Measurements from ENCODE around the gene ADPRH. TPM values are rescaled to one million over a fixed set of nuclear protein-coding genes. Genes with fewer than 3 reads are reported as not detected.

ADPRH gene
- total RNA-seq, 1 experiment from 2014 or later: 3.6 TPM

- TF ChIP-seq NFE2L1 (CRISPR knock-in tag; IDR thresholded peaks at IDR 0.05) (no peak), NR2C2 (CRISPR knock-in tag; IDR thresholded peaks at IDR 0.05) (no peak), NFATC4 (CRISPR knock-in tag; IDR thresholded peaks at IDR 0.05) (no peak), CREB1 (CRISPR knock-in tag; IDR thresholded peaks at IDR 0.05) (no peak), ATF1 (CRISPR knock-in tag; IDR thresholded peaks at IDR 0.05) (no peak), ZNF281 (CRISPR knock-in tag; IDR thresholded peaks at IDR 0.05) (no peak), SMAD4 (CRISPR knock-in tag; IDR thresholded peaks at IDR 0.05) (no peak), TEAD1 (CRISPR knock-in tag; IDR thresholded peaks at IDR 0.05) (no peak)
Observed at GRCh38 chr3:119542168-119542767, 37.0 kb upstream of the ADPRH start (continued).

DNA sequence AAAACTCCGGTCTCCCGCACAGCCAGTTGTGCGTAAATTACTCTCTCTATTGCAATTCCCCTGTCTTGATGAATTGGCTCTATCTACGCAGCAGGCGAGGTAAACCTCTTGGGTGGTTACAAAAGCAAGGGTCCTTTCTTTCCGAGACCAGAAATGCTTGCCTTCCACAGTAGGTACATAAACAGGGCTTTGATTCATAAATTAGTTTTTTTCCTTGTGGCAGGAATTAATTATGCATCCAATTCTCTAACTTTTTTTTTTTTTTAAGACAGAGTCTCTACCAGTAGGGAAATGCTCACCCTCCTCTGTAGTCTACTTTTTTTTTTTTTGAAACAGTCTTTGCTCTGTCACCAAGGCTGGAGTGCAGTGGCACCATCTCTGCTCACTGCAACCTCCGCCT is 36.1 kb upstream of the ADPRH start:
- TF ChIP-seq, protein P1, sequence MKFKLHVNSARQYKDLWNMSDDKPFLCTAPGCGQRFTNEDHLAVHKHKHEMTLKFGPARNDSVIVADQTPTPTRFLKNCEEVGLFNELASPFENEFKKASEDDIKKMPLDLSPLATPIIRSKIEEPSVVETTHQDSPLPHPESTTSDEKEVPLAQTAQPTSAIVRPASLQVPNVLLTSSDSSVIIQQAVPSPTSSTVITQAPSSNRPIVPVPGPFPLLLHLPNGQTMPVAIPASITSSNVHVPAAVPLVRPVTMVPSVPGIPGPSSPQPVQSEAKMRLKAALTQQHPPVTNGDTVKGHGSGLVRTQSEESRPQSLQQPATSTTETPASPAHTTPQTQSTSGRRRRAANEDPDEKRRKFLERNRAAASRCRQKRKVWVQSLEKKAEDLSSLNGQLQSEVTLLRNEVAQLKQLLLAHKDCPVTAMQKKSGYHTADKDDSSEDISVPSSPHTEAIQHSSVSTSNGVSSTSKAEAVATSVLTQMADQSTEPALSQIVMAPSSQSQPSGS (CRISPR knock-in tag; IDR thresholded peaks at IDR 0.05; ENCODE audit: borderline replicate concordance, low read depth): no peak
- TF ChIP-seq, protein P2, sequence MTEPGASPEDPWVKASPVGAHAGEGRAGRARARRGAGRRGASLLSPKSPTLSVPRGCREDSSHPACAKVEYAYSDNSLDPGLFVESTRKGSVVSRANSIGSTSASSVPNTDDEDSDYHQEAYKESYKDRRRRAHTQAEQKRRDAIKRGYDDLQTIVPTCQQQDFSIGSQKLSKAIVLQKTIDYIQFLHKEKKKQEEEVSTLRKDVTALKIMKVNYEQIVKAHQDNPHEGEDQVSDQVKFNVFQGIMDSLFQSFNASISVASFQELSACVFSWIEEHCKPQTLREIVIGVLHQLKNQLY (CRISPR knock-in tag; IDR thresholded peaks at IDR 0.05): no peak
- TF ChIP-seq CDX4 (CRISPR knock-in tag; IDR thresholded peaks at IDR 0.05; ENCODE audit: borderline replicate concordance) (no peak), NFYB (CRISPR knock-in tag; conservative IDR thresholded peaks at IDR 0.05; ENCODE audit: low read depth) (no peak), NR1H2 (CRISPR knock-in tag; IDR thresholded peaks at IDR 0.05) (no peak), CTCF (IDR thresholded peaks at IDR 0.05) (no peak)
- Mint-ChIP-seq H3K4me1 (no peaks in the 10 kb centered on the region), H3K36me3 (no peaks in the 10 kb centered on the region), H3K27ac (no peak overlapping the region), H3K27me3 (ENCODE audit: low read depth) (peaks cover 4% of the 10 kb centered on the region; the same call in 1 of the 2 replicates), H3K9me3 (no peaks in the 10 kb centered on the region), H3K4me3 (no peak overlapping the region)
- ChIA-PET CTCF (no interaction called here), POLR2A (no interaction called here)
- DNase-seq (ENCODE audit: low spot score) (no peak), ATAC-seq (no peak)

- H3K4me3 Mint-ChIP-seq: no peak overlapping the region
- H3K4me1 Mint-ChIP-seq: peaks cover 6% of the 10 kb centered on the region; the same call in 1 of the 2 replicates
- DNase-seq (ENCODE audit: low spot score): no peak
- TF ChIP-seq TP53 (CRISPR knock-in tag; IDR thresholded peaks at IDR 0.05): no peak
- TF ChIP-seq FOXP4 (CRISPR knock-in tag; IDR thresholded peaks at IDR 0.05): no peak
- TF ChIP-seq FOXK1 (CRISPR knock-in tag; IDR thresholded peaks at IDR 0.05): no peak
- no peak for TF ChIP-seq ZNF671 (CRISPR knock-in tag; IDR thresholded peaks at IDR 0.05)
- TF ChIP-seq CREB1 (CRISPR knock-in tag; IDR thresholded peaks at IDR 0.05): no peak
- TF ChIP-seq, protein P3, sequence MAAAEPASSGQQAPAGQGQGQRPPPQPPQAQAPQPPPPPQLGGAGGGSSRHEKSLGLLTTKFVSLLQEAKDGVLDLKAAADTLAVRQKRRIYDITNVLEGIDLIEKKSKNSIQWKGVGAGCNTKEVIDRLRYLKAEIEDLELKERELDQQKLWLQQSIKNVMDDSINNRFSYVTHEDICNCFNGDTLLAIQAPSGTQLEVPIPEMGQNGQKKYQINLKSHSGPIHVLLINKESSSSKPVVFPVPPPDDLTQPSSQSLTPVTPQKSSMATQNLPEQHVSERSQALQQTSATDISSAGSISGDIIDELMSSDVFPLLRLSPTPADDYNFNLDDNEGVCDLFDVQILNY (CRISPR knock-in tag; IDR thresholded peaks at IDR 0.05): no peak
- ChIA-PET CTCF (interaction anchor here (1.0 kb wide), 1 partner anchor 13 kb away, joined by 3 read pairs; no protein-coding TSS in a partner anchor), POLR2A (no interaction called here)
- ATAC-seq: no peak
- H3K27me3 Mint-ChIP-seq (ENCODE audit: low read depth): peaks cover 4% of the 10 kb centered on the region; the same call in 1 of the 2 replicates
- no peak overlapping the region for H3K27ac Mint-ChIP-seq
- H3K36me3 Mint-ChIP-seq: no peaks in the 10 kb centered on the region
- H3K9me3 Mint-ChIP-seq: no peaks in the 10 kb centered on the region
Observed at GRCh38 chr3:119547227-119547626, 32.1 kb upstream of the ADPRH start.
